Measurements from ENCODE around the gene ATOSB. TPM values are rescaled to one million over a fixed set of nuclear protein-coding genes. Genes with fewer than 3 reads are reported as not detected.
A peak's percentile ranks its signal among the peaks of the same experiment; 100 is the strongest.

The ATOSB gene
- total and polyA plus RNA-seq, 2 of the 8 experiments (the other 6 are each of a cell fraction or from before 2014, with no cell fraction given): 6.9 to 10.4 TPM

DNA sequence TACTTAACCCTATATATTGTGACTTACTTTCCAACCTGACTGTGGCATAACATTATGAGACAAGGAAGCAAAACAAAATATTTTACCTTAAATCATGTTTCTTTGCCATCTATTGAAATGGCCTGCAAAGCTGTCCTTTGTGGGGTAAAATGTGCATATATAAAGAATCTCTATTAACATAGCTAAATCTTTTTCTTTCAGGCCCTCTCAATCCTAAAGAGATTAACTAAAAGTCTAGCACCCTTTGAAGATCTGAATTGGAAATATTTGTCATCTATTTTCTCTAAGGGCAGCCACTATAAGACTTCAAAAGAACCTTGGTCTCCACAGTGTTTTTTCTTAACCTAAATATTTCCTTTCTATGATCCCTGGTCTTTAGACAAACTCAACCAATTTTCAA is 41.1 kb upstream of the ATOSB start:
- no peak overlapping the region for H2AK5ac ChIP-seq (ENCODE audit: low read depth, low read length)
- peak overlapping the region in 1 of 4 experiments; percentile 2; a peak in 1 of 8 replicates for H3K4me3 ChIP-seq (ENCODE audit: extremely low read depth in 1 of 4, insufficient read depth in 2 of 4, low read depth in 3 of 4, low read length in 4 of 4)
- no peaks in the 10 kb centered on the region for H3K36me3 ChIP-seq (ENCODE audit: control insufficient read depth in 2 of 4, insufficient read depth in 4 of 4, low read length in 3 of 4)
- POLR2A ChIA-PET (ENCODE audit: partially characterized antibody): no interaction called here
- H3K14ac ChIP-seq (ENCODE audit: insufficient read length): no peak overlapping the region
- H3K79me2 ChIP-seq (ENCODE audit: control insufficient read depth in 1 of 2, insufficient read depth in 2 of 2, low read length in 2 of 2): no peaks in the 10 kb centered on the region
- DNase-seq (ENCODE audit: low read depth in 1 of 2, low spot score in 2 of 2) (no peak), FAIRE-seq (no peak)
- H4K5ac ChIP-seq (ENCODE audit: insufficient read length, low read depth, low read length): peak overlapping the region; percentile 64
- H3K23ac ChIP-seq (ENCODE audit: insufficient read length): no peak overlapping the region
- H3K27ac ChIP-seq (ENCODE audit: low read depth, low read length): no peak overlapping the region
- no peak overlapping the region for H2BK5ac ChIP-seq (ENCODE audit: low read depth, low read length)
- H2BK12ac ChIP-seq (ENCODE audit: low read depth, low read length): no peak overlapping the region
- H3K18ac ChIP-seq (ENCODE audit: extremely low read depth, low read length): no peak overlapping the region
- H3K4me1 ChIP-seq (replicated peaks in 1 of 4; ENCODE audit: control insufficient read depth in 3 of 4, insufficient read depth in 4 of 4, low read length in 3 of 4): peaks cover 0 to 7% (median 2%) of the 10 kb centered on the region in 4 experiments; a peak in 4 of 7 replicates
- no peak overlapping the region for H3K56ac ChIP-seq (replicated peaks; ENCODE audit: insufficient read length, low read depth, low read length)
- CTCF ChIA-PET (ENCODE audit: partially characterized antibody): interaction anchor here (1.3 kb wide), 1 partner anchor 40 kb away, joined by 4 read pairs; no protein-coding TSS in a partner anchor
- H3K4ac ChIP-seq (replicated peaks; ENCODE audit: insufficient read length, low read depth, low read length): no peak overlapping the region
- H3K9ac ChIP-seq (replicated peaks in 1 of 4; ENCODE audit: extremely low read depth in 1 of 4, low read depth in 3 of 4, low read length in 3 of 4): no peak overlapping the region
- H4K91ac ChIP-seq (replicated peaks; ENCODE audit: insufficient read length, low read length): no peak overlapping the region
- H4K20me1 ChIP-seq (replicated peaks in 1 of 2; ENCODE audit: control insufficient read depth in 1 of 2, insufficient read depth in 2 of 2, low read length in 2 of 2): no peaks in the 10 kb centered on the region
- H3K9me3 ChIP-seq (ENCODE audit: insufficient read depth in 2 of 2, low read depth in 1 of 2, low read length in 1 of 2): peaks cover 0 to 6% of the 10 kb centered on the region in 2 experiments; a peak in 1 of 4 replicates
- no peak overlapping the region for H2BK120ac ChIP-seq (replicated peaks; ENCODE audit: low read depth, low read length)
- no peak overlapping the region for H2BK15ac ChIP-seq (ENCODE audit: low read length)
- no peaks in the 10 kb centered on the region for H3K79me1 ChIP-seq (ENCODE audit: low read depth, low read length)
- no peak overlapping the region for H2AFZ ChIP-seq (ENCODE audit: low read length)
- H3K23me2 ChIP-seq (ENCODE audit: low read depth, low read length): 0 out of 2 replicates have a peak, but pooled peaks cover 2% of the 10 kb centered on the region
- H2BK20ac ChIP-seq (ENCODE audit: low read length): no peak overlapping the region
- H4K8ac ChIP-seq (ENCODE audit: extremely low read depth, insufficient read depth, low read length): no peak overlapping the region
- no peaks in the 10 kb centered on the region for H3K27me3 ChIP-seq (replicated peaks in 1 of 4; ENCODE audit: control insufficient read depth in 3 of 4, extremely low read depth in 1 of 4, insufficient read depth in 3 of 4, low read length in 3 of 4)
- no peak overlapping the region for H3K4me2 ChIP-seq (ENCODE audit: insufficient read depth in 1 of 2, low read depth in 2 of 2, low read length in 2 of 2)
- TF ChIP-seq HDAC2 (IDR thresholded peaks at IDR 0.05; ENCODE audit: borderline replicate concordance in 1 of 2, low read depth in 2 of 2, low read length in 2 of 2): no peak
- TF ChIP-seq SAP30 (IDR thresholded peaks at IDR 0.05; ENCODE audit: insufficient read depth, insufficient replicate concordance, low read length): no peak
- no peak for TF ChIP-seq TBP (IDR thresholded peaks at IDR 0.05; ENCODE audit: low read depth, low read length)
- TF ChIP-seq, protein P1, sequence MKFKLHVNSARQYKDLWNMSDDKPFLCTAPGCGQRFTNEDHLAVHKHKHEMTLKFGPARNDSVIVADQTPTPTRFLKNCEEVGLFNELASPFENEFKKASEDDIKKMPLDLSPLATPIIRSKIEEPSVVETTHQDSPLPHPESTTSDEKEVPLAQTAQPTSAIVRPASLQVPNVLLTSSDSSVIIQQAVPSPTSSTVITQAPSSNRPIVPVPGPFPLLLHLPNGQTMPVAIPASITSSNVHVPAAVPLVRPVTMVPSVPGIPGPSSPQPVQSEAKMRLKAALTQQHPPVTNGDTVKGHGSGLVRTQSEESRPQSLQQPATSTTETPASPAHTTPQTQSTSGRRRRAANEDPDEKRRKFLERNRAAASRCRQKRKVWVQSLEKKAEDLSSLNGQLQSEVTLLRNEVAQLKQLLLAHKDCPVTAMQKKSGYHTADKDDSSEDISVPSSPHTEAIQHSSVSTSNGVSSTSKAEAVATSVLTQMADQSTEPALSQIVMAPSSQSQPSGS (IDR thresholded peaks at IDR 0.05; ENCODE audit: low read length): no peak
- TF ChIP-seq RXRA (IDR thresholded peaks at IDR 0.05; ENCODE audit: insufficient read depth, low read depth, low read length): no peak
- TF ChIP-seq ASH2L (IDR thresholded peaks at IDR 0.05; ENCODE audit: low read length): no peak
- TF ChIP-seq EGR1 (IDR thresholded peaks at IDR 0.05; ENCODE audit: borderline replicate concordance, low read depth, low read length): no peak
- TF ChIP-seq TAF1 (IDR thresholded peaks at IDR 0.05; ENCODE audit: low read depth, low read length): no peak
- TF ChIP-seq TAF7 (optimal IDR thresholded peaks at IDR 0.05; ENCODE audit: borderline replicate concordance, low read depth, low read length): no peak
- TF ChIP-seq PHF8 (conservative IDR thresholded peaks at IDR 0.05; ENCODE audit: low read depth, low read length): no peak
- TF ChIP-seq BCL11A (IDR thresholded peaks at IDR 0.05; ENCODE audit: low read depth in 2 of 2, low read length in 2 of 2): no peak
- TF ChIP-seq MAFK (IDR thresholded peaks at IDR 0.05; ENCODE audit: low read depth, low read length): no peak
- no peak for TF ChIP-seq CEBPB (IDR thresholded peaks at IDR 0.05; ENCODE audit: low read depth, low read length)
- no peak for TF ChIP-seq SIRT6 (IDR thresholded peaks at IDR 0.05; ENCODE audit: low read length)

Measured in H1 (cell line).